Raji (cell line): ENCODE results near the gene C4BPB.

ENCODE experiments used
- POLR2A ChIP-seq: IDR thresholded peaks from 2 replicates; pipeline ENCODE4 v1.6.1; 2011; ENCODE audit warnings: low read depth, low read length, control low read depth; ENCODE audit not compliant: insufficient read depth

Gene C4BPB

DNA sequence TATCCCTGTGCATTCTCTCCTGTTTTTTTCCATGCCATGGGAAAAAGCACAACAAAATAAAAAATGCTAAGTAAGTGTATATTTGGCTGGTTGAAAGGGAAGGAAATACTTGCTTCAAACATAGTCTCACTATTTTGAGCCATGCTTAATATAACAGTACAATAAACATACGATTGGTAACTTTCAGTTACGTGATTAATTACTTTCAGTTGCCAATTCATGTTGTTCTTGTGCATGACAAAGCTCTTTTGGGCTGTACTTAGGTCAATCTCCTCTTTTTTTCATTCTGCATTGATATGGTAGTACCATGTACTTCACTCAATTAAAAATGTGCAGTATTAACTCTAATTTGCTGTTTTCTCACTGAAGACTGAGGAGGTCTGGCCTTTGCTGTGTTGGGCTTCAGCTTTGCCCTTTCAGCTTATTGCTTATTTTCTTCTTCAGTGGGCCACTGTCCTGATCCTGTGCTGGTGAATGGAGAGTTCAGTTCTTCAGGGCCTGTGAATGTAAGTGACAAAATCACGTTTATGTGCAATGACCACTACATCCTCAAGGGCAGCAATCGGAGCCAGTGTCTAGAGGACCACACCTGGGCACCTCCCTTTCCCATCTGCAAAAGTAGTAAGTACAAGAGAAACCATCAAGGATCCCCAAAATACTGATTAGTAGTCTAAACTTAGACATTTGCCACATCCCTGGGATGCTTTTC, 2.7 kb downstream of the C4BPB start:
- no peak for TF ChIP-seq POLR2A

DNA sequence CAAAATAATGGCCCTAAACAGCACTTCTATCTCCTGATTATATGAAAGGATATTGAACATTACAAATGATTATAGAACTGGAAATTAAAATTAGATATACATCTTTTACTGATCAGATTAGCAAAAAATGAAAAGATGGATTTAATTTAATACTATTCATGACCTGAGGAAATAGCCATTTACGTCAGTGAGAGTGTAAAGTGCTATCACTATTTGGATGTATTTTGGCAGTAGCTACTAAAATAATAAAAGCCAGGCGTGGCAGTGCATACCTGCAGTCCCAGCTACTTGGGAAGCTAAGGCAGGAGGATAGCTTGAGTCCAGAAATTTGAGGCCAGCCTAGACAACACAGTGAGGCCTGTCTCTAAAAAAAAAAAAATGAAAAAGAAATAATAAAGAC, 5.3 kb downstream of the C4BPB start:
- no peak for TF ChIP-seq POLR2A

DNA sequence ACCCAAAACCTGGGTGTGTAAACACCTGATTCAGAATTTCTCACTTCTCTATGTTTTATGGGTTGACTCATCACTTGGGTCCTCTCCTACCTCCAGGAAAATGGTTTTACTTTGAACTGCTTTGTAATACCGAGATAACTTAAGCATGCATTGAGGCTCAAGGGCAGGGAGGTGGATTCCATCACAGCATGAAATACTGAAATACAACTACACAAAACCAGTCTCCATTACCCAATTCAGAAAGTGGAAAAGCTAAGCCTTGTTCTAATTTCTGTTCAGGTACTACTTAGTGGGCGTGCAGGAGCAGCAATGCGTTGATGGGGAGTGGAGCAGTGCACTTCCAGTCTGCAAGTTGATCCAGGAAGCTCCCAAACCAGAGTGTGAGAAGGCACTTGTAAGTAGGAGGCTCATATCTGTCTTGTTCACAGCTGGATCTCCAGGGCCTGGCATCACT, 9.2 kb downstream of the C4BPB start:
- TF ChIP-seq POLR2A: no peak

DNA sequence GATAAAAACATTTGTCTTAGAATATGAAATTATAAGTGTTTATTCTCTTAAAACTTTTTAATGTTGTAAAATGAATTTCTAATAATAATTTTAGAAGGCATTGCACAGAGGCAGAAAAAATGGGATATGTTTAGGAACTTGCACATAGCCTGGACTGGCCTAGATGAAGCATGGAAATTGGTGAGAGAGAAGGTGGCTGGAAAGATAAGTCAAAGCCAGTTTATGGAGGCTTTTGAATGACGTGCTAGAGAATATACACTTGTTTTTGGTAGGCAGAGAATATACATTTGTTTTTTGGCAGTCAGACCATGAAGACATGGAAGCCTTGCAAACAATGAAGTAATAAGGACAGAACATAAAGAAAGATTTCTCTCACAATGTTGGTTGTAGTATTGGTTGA, 13.1 kb downstream of the C4BPB start:
- TF ChIP-seq POLR2A: no peak

DNA sequence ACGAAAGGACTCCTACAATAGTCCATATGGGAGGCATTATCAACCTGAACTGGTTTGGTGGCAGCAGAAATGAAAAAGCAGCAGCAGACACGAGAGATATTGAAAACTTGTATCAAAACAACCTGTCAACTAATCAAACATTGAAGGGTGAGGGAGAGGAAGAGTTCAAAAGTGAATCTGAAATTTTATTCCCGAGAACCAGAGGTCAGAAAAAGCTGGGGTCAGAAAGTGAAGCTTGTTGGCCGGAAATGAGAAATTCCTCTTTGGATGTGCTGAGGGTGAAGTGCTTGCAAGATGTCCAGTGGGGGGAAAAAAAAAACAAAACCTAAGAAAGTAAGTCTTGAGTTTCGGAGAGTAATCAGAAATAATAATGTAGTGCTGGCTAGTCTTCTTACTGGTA, 13.5 kb downstream of the C4BPB start:
- no peak for TF ChIP-seq POLR2A

DNA sequence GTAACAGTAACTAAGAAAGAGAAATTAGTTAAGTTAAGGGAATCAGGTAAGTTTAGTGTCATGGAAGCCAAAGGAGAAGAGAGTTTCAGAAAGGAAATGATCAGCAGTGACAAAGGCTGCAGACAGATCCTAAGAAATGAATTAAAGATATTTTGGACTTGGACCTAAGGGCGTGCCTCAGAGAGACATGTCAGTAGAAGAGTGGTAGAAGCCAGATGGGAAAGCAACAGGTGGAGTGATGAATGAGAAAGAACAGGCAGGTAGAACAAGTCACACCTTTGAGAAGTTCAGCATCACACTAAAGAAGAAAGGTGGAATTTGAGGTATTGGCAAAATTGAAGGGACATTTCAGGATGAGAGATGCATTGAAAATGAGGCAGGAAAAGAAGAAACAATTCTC, 14.0 kb downstream of the C4BPB start:
- TF ChIP-seq POLR2A: no peak

DNA sequence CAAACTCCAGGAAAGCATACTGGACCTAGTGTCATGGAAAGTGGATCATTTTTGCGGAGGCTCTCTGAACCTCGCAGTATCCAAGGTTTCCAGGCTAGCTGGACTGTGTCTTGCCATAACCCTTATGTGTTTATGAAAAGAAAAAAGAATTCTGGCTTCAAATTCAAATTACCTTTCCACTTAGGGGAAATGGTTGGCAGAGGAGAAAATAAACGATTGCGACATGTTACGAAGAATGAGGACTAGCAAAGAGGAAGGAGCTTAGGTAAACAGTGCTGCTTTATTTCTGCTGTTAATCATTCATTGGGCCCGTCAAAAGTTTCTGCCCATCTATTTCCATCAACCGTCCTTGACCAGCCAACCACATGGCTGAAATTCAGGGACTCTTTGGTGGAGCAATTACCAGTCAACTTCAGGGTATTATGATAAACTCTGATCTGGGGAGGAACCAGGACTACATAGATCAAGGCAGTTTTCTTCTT, 15.3 kb downstream of the C4BPB start, which contains the start of gene C4BPA:
C4BPA (plus strand) TSS at position 342 of the 482 bp plus-strand sequence. CDS start 8,793 bp downstream, outside the sequence.
- no peak for TF ChIP-seq POLR2A

DNA sequence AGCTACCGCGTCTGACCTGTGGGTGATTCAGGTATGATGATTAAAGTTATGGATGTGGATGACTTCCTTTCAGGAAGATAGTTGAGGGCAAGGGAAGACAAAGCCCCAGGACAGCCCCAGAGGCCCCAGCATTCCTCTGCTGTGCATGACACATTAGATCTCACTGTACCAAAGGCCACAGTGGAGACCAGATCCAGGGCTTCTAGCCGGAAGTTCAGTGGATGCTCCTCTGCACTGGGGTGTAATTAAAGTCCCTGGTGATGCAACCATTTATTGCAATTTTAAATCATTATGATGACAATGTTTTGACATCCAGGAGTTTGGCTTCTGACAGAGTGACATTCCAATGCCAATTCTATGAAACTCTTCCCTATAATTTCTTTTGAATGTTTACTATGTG, 20.3 kb downstream of the C4BPB start:
- TF ChIP-seq POLR2A: no peak

DNA sequence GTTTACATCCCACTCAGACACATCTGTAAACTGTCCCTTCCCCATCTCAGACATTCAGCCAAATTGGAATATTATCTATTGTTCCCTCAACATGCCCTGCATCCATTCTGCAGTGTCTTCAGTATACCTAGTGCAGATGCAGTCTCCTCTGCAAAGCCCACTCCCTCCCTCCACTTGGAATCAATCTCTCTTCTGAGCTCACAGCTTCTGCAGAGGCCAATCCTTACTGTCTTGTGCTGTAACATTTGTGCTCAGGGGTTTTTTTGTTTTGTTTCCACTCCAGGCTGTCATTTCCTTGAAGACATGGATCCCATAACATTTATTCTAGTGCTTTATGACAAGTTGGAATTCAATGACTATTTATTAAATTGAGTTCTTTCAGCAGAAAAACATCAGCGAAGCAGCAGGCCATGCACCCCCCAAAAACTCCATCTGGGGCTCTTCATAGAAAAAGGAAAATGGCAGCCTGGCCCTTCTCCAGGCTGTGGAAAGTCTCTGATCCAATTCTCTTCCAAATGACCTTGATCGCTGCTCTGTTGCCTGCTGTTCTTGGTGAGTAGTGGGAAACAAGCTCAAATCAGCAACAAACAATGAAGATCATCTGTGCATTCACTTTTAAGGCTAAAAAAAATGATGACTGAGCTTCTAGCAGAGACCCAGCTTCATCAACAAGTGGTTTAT, 24.1 kb downstream of the C4BPB start:
- no peak for TF ChIP-seq POLR2A

DNA sequence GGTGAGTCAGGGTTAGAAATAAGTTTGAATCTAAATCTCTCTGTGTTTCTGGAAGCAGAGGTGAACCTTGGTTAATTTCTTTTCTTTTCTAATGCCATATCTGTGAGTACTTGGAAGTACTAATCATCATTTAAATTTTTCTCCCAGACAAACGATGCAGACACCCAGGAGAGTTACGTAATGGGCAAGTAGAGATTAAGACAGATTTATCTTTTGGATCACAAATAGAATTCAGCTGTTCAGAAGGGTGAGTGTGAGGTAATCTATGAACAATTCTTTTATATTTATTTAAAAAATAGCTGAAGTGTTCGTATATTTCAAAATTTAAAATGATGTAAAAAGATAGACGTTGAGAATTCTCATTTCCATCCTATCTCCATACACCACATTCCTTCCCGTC, 26.6 kb downstream of the C4BPB start:
- TF ChIP-seq POLR2A: no peak

DNA sequence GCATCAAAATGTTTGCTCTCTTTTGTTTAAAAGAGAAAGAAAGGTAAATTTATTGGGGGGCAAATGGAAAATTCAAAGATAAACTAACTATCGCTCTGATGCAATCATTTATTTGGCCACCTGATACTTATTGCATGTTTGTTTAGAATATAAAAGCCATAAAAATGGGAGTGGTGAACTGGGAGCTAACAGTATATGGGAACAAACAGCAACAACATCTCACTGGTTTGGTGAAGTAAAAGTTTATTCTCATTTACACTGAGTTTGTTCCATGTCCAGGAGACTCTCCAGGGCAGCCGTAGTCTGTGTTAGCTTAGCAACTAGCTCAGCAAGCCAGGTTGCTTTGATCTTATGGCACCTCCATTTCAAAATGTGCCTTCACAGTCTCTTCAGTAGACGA, 35.7 kb downstream of the C4BPB start:
- no peak for TF ChIP-seq POLR2A

DNA sequence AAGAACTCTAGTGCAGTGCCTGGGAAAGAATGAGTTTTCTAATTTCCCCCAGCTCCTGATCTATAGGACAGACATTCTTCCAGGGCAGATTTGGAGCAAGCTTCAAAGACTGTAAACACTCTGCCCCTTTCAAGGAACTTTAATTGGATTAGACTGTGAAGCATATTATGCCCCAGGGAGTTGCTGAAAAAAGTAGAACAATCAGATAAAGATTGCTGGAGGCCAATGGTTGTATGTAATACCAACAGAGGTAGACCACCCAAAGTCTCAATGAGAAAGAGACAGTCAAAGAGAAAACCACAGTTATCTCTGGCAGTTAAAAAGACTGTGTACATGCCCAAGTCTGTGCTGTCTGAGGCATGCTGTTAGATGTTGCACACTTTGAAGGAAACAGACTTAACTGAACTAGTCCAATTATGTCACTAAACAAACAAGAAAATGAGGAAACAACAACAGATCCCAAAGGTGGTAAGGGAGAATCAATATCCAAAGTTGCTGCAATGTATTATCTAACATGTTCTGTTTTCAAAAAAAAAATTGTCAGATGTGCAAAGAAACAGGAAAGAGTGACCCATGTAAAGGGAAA, 39.8 kb downstream of the C4BPB start:
- TF ChIP-seq POLR2A: no peak

DNA sequence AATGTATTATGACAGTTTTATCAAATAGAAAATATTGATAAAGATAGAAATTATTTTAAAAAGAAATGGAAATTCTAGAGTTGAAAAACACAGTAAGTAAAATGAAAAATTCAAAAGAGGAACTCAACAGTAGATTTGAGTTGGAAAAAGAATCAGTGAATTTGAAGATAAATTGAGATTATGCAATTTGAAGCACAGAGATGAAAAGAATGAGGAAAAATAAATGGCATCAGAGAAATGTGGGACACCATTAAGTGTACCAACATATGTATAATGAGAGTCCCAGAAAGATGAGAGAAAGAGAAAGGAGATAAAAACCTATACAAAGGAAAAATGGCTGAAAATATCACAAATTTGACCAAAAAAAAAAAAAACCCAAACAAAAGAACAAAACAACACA, 40.4 kb downstream of the C4BPB start:
- no peak for TF ChIP-seq POLR2A

DNA sequence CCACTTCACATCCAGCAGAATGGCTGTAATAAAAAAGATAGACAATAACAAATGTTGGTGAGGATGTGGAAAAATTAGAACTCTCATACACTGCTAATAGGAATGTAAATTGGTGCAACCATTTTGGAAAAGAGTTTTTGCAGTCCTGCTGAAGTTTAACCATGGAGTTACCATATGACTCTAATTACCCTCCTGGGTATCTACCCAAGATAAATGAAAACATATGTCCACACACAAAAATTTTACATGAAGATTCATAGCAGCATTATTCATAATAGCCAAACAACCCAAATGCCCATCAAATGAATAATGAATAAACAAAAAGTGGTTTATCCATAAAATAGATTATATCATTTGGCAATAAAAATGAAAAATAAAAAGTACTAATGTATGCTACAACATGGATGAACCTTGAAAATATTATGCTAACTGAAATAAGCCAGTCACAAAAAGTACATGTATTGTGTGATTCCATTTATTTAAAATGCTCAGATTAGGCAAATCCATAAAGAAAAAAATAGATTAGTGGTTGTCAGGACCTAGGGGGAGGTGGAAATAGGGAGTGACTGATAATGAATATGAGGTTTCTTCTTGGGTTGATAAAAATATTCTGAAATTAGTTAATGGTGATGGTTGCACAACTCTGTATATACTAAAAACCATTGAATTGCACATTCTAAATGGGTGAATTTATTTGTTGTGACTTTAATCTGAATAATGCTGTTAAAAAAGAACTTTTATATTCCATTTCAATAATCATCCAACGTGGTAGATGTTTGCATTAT, 41.8 kb downstream of the C4BPB start:
- no peak for TF ChIP-seq POLR2A

DNA sequence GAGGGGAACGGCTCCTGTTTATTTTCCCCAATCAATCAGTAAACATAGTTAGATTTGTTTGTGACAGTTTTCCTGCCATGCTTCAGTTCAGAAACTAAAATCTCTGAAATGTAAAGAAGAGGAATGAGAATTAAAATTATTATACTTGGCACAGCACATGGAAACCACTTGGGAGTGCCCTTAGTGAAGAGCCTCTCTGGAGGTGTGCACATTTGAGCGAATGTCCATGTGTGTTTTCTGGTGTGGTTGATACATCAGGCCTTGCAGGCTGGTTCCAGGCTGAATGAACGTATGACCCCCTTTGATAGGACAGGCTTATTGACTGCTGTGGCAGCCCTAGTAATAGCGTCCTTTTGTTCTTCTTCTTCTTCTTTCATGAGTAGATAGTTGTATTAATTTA, 42.5 kb downstream of the C4BPB start:
- no peak for TF ChIP-seq POLR2A
